Activated CD4-positive, alpha-beta T cell treated with anti-CD3 and anti-CD28 coated beads, Interleukin-2, amount 10 ng/mL, durations not matched to agents 7 days and 5 days (primary cell): ENCODE measurements around the gene KSR2. TPM values are rescaled to one million over a fixed set of nuclear protein-coding genes. Genes with fewer than 3 reads are reported as not detected.

Experiments
- CTCF ChIA-PET: fragments of 350-600 bp; sonication (Branson Sonifier 250); formaldehyde crosslinking; loops from one replicate; lab custom pipeline; 2021; ENCODE audit warnings: antibody characterized with exemption; lab: Charles Lee
- POLR2A ChIA-PET: fragments of 350-600 bp; sonication (Branson Sonifier 250); formaldehyde crosslinking; loops from one replicate; lab custom pipeline; 2021; ENCODE audit warnings: antibody characterized with exemption; lab: Charles Lee
- DNase-seq: peaks from one replicate; pipeline ENCODE4 v3.0.0-alpha.2; 2020
- H3K27ac Mint-ChIP-seq: one replicate; pipeline ENCODE4 v1.8.0; 2021; ENCODE audit warnings: mild to moderate bottlenecking, moderate library complexity, mixed read lengths
- H3K27me3 Mint-ChIP-seq: one replicate; pipeline ENCODE4 v1.8.0; 2021; ENCODE audit warnings: mixed read lengths
- H3K36me3 Mint-ChIP-seq: one replicate; pipeline ENCODE4 v1.8.0; 2021; ENCODE audit warnings: low read depth, mixed read lengths
- H3K4me1 Mint-ChIP-seq: one replicate; pipeline ENCODE4 v1.8.0; 2021; ENCODE audit warnings: mixed read lengths
- H3K4me3 Mint-ChIP-seq: one replicate; pipeline ENCODE4 v1.8.0; 2021; ENCODE audit warnings: mild to moderate bottlenecking, moderate library complexity, mixed read lengths
- H3K9me3 Mint-ChIP-seq: one replicate; pipeline ENCODE4 v1.8.0; 2021; ENCODE audit warnings: mixed read lengths
- total RNA-seq, 2 experiments: library from RNA; stranded (reverse); gene quantifications; one replicate each; pipeline ENCODE4 v1.2.3, GENCODE V29; 2021

The KSR2 gene
- total RNA-seq, 2 experiments from 2014 or later, result 0.04 to 0.15 TPM

DNA sequence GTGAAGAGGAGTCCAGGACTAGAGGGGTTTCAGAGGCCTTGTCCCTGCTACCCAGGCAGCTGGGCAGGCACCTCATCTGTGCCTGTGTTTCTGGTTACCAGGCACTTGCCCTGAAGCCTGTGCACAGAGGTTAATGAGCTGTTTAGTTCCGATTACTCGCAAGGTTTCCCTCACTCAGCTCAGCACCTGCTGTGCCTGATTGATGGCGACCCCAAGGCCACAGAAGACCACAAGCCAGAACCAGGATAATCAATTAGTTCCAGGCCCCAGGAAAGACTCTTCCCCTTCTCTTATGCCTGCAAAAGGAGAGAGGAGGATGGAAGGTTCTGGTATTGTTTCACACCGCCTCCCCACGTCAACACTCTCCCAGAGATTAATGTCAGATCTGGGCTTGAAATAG lies 518.6 kb downstream of the KSR2 start:
- H3K27ac Mint-ChIP-seq, result no peak overlapping the region
- CTCF ChIA-PET, result no interaction called here
- H3K9me3 Mint-ChIP-seq, result peaks cover 2% of the 10 kb centered on the region
- no peaks in the 10 kb centered on the region for H3K4me1 Mint-ChIP-seq
- POLR2A ChIA-PET, result no interaction called here
- H3K27me3 Mint-ChIP-seq, result no peaks in the 10 kb centered on the region
- no peak for DNase-seq
- no peaks in the 10 kb centered on the region for H3K36me3 Mint-ChIP-seq
- no peak overlapping the region for H3K4me3 Mint-ChIP-seq

DNA sequence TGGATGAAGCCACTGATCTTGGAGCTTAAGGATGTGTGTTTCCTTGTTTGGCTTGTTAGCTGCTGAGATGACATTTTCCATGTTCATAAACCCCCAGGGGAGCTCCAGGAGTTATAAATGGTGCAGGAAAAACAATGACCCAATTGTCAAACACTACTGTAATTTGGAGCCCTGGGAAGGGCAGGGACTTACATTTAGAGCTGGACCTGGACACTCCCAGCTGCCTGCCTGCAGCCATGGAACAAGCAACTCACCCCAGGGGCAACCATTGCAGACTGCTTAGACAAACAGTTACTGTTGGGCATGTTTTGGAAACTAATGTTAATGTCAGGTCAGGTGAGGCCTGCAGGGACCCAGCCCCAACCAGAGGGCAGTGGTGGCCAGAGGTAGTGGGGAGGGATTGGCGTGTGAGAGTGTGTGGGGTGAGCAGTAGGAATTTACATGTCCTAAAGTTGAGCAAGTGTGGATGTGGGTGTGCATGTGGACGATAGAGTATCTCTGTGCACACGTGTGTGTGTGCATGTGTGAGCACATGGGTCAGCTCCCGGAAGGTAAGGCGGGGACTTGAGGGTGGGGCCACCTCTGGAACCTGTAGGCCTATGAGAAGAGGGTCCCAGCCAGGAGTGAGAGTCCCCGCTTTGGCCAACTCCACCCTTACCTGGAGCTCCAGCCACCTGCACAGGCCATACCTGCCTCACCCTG lies 521.0 kb downstream of the KSR2 start:
- no peak overlapping the region for H3K27ac Mint-ChIP-seq
- CTCF ChIA-PET, result no interaction called here
- POLR2A ChIA-PET, result no interaction called here
- no peaks in the 10 kb centered on the region for H3K27me3 Mint-ChIP-seq
- no peaks in the 10 kb centered on the region for H3K9me3 Mint-ChIP-seq
- H3K4me3 Mint-ChIP-seq, result no peak overlapping the region
- H3K4me1 Mint-ChIP-seq, result no peaks in the 10 kb centered on the region
- H3K36me3 Mint-ChIP-seq, result no peaks in the 10 kb centered on the region
- no peak for DNase-seq

DNA sequence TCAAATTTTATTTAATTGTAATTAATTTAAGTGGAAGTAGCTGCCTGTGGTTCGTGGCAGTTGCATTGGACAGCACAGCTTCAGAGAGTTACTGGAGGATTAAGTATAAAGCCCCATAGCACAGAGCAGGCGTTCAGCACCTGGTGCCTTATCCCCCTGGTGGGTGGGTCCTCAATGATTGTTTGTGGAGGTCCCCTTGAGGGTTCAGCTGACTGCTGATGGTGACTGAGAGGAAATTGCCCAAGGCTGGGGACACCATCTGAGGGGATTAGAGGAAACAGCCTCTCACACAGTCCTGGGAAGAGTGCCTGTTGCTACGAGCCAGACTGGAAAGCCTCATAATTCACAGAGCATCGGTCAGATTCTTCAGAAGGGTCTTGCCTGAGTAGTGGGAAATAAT lies 524.0 kb downstream of the KSR2 start:
- H3K36me3 Mint-ChIP-seq, result no peaks in the 10 kb centered on the region
- H3K9me3 Mint-ChIP-seq, result no peaks in the 10 kb centered on the region
- ChIA-PET CTCF (no interaction called here), POLR2A (no interaction called here)
- H3K4me3 Mint-ChIP-seq, result no peak overlapping the region
- H3K27me3 Mint-ChIP-seq, result no peaks in the 10 kb centered on the region
- DNase-seq, result no peak
- no peaks in the 10 kb centered on the region for H3K4me1 Mint-ChIP-seq
- no peak overlapping the region for H3K27ac Mint-ChIP-seq

DNA sequence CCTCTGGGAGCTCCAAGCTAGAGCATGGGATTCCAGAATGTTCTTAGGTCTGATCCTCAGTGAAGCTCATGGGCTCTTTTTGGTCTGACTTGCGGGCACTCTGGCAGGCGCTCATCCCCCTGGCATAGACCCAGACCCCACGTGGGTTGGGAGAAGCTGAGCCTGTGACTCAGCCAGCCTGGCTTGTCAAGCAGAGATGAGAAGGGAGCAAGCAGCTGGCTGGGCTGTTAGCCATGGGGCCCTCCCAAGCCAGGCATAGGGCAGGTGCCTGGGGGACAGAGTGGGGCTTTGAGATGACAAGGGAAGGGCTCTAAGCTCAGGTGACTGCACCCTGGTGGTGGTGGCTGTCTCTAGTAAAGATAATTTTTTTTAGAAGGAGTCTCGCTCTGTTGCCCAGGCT lies 527.0 kb downstream of the KSR2 start:
- Mint-ChIP-seq H3K36me3 (no peaks in the 10 kb centered on the region), H3K27ac (no peak overlapping the region), H3K9me3 (no peaks in the 10 kb centered on the region), H3K4me3 (no peak overlapping the region), H3K27me3 (no peaks in the 10 kb centered on the region), H3K4me1 (no peaks in the 10 kb centered on the region)
- POLR2A ChIA-PET, result no interaction called here
- CTCF ChIA-PET, result interaction anchor here (0.6 kb wide), 1 partner anchor 20 kb away, joined by 5 read pairs; no protein-coding TSS in a partner anchor
- no peak for DNase-seq

DNA sequence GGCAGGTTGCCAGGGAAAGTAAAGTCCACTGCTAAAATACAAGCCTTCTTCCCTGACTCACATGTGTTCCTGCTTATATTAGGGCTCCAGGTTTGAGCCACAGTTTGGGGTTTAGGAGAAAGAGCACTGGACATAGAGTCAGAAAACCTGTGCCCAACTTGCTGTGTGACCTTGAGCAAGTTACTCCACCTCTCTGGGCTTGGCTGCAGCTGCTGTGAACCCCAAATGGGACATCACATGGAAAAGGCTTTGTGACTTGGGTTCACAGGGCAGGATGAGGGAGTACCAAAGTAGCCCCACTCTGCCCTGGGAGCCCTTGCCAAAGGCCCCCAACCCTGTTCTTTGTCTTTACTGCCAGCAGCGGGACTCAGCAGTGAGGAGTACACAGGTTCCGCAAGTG lies 528.4 kb downstream of the KSR2 start:
- no peaks in the 10 kb centered on the region for H3K27me3 Mint-ChIP-seq
- no peak for DNase-seq
- CTCF ChIA-PET, result no interaction called here
- POLR2A ChIA-PET, result no interaction called here
- H3K27ac Mint-ChIP-seq, result peak overlapping the region; percentile 25
- no peaks in the 10 kb centered on the region for H3K9me3 Mint-ChIP-seq
- no peaks in the 10 kb centered on the region for H3K36me3 Mint-ChIP-seq
- no peaks in the 10 kb centered on the region for H3K4me1 Mint-ChIP-seq
- no peak overlapping the region for H3K4me3 Mint-ChIP-seq

DNA sequence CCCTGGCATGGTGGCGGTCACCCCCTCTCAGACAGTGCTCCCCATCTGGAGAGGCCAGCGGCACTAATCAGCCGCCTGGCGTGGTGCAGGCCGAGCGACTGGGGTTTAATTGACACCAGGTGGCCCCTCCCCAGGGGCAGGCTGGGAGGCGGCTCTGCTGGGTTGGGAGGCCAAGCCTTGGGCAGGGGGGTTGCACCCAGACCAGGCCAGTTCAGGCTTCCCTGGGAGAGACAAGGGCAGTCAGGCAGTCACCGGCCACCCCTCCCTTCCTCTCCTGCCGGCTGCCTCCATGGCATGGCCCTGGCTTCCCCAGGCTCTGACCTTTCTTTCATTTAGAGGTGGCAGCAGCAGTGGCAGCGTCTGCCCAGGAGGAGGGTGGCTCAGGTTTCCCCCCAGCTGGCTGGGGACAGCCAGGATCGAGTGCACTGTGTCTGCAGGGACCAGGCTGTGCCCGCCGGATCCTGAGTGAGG lies 529.2 kb downstream of the KSR2 start:
- DNase-seq, result no peak
- no peaks in the 10 kb centered on the region for H3K9me3 Mint-ChIP-seq
- ChIA-PET POLR2A (no interaction called here), CTCF (no interaction called here)
- no peak overlapping the region for H3K4me3 Mint-ChIP-seq
- no peaks in the 10 kb centered on the region for H3K36me3 Mint-ChIP-seq
- H3K27me3 Mint-ChIP-seq, result no peaks in the 10 kb centered on the region
- H3K27ac Mint-ChIP-seq, result no peak overlapping the region
- H3K4me1 Mint-ChIP-seq, result no peaks in the 10 kb centered on the region

DNA sequence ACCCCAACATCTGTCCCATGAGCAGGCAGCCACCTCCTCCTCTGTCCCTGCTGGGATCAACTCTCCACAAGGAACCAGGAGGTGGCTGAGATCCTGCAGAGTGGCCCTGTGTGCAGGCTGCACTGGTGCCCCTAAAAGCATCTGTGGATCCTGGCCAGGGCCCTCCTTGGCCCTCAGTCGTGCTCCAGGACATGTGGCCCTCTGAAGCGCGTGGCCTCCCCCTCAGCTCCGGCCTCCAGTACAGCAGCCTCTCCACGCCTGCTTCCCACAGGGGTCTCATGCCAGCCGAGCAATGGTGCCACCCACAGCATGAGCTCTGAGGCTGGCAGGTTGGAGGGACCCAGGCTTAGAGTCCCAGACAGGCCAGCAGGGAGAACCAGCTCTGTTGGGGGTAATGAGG lies 530.0 kb downstream of the KSR2 start:
- Mint-ChIP-seq H3K27me3 (no peaks in the 10 kb centered on the region), H3K9me3 (no peaks in the 10 kb centered on the region), H3K4me3 (no peak overlapping the region), H3K27ac (no peak overlapping the region), H3K36me3 (no peaks in the 10 kb centered on the region), H3K4me1 (no peaks in the 10 kb centered on the region)
- no peak for DNase-seq
- ChIA-PET POLR2A (no interaction called here), CTCF (interaction anchor here (0.6 kb wide), 1 partner anchor 17 kb away, joined by 3 read pairs; no protein-coding TSS in a partner anchor)

DNA sequence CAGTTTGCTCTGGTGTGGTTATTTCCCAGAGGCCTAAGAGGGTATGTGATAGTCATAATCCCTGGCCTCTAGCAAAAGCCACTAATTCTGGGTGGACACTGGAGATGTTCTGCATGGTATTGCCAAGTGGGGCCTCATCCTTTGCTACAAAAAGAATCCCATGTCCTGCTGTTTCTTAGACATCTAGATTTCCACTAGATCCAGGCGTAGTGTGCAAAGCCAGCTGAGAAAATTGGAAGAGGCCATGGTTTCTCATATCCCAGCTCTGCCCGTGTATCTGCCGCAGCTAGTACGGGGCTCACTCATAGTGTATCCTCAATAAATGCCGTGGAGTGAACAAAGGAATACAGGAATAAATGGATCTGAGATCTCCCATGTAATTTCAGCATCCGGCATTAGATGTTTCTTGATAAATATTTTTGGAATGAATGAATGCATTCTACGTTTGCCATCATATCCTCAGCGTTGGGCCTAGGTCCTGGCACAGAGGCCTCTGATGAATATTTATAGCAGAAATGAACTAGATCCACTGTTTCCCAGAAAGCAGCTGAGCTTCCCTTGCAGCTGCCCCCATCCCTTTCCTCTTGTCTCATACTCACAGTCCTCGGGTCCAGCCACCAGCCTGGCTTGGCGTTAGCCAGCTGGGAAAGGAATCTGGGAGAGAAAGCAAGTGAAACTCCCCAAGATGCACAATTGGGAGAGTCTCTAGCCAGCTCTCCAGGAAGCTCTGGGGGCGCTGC lies 531.1 kb downstream of the KSR2 start:
- Mint-ChIP-seq H3K4me1 (no peaks in the 10 kb centered on the region), H3K9me3 (no peaks in the 10 kb centered on the region), H3K27ac (no peak overlapping the region), H3K36me3 (no peaks in the 10 kb centered on the region), H3K27me3 (no peaks in the 10 kb centered on the region), H3K4me3 (no peak overlapping the region)
- CTCF ChIA-PET, result no interaction called here
- POLR2A ChIA-PET, result no interaction called here
- no peak for DNase-seq

DNA sequence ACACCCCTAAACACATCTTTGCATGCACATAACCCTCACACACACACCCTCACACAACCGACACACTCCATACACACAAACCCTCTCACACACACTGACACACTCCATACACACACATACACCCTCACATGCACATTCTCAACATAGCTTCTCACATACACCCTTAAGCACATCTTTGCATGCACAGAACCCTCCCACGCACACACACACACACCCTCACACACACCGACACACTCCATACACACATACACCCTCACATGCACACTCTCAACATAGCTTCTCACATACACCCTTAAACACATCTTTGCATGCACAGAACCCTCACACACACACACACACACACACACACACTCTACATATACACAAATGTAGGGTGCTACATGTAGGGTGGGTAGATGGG lies 534.9 kb downstream of the KSR2 start:
- CTCF ChIA-PET, result no interaction called here
- Mint-ChIP-seq H3K36me3 (no peaks in the 10 kb centered on the region), H3K27ac (no peak overlapping the region), H3K27me3 (no peaks in the 10 kb centered on the region), H3K9me3 (no peaks in the 10 kb centered on the region), H3K4me3 (no peak overlapping the region), H3K4me1 (no peaks in the 10 kb centered on the region)
- POLR2A ChIA-PET, result no interaction called here
- DNase-seq, result no peak

DNA sequence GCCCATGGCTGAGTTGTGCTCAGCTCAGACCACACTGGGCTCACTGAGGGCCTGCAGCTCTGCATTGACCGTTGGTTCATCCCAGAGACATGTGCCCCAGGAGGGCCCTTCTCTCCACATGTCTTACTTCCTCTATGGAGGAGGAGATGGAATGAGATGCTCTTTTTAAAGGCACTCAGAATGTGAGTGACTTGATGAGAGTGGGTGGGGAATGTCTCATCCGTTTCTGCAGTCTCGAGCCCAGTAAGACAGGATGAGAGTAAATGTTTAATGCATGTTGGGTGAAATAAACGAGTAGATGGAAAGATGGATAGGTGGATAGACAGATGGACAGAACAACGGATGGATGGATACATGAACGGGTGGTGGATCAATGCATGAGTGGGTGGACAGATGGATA lies 538.5 kb downstream of the KSR2 start:
- Mint-ChIP-seq H3K4me3 (no peak overlapping the region), H3K36me3 (no peaks in the 10 kb centered on the region), H3K9me3 (peaks cover 2% of the 10 kb centered on the region), H3K27ac (no peak overlapping the region), H3K4me1 (no peaks in the 10 kb centered on the region), H3K27me3 (no peaks in the 10 kb centered on the region)
- POLR2A ChIA-PET, result no interaction called here
- no peak for DNase-seq
- CTCF ChIA-PET, result no interaction called here

DNA sequence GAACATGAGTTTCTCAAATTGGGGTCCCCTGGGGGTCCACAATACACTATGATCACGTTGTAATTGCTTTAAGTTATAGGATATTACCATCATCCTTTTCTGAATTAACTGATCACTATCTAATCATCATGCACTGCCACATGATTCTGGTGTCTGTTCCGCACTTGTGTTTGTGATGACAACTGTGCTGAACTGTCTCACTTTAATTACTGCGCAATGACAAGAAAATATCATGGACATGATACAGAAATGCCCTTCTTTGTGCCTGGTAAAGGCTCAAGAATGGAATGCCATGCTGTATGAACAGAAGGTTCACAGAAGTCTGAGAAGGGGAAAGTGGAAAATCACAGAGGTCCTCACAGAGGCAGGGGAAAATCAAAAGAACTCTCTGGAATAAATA lies 541.6 kb downstream of the KSR2 start:
- H3K27me3 Mint-ChIP-seq, result no peaks in the 10 kb centered on the region
- ChIA-PET POLR2A (no interaction called here), CTCF (no interaction called here)
- no peaks in the 10 kb centered on the region for H3K36me3 Mint-ChIP-seq
- H3K4me1 Mint-ChIP-seq, result no peaks in the 10 kb centered on the region
- H3K9me3 Mint-ChIP-seq, result peaks cover 2% of the 10 kb centered on the region
- DNase-seq, result no peak
- no peak overlapping the region for H3K27ac Mint-ChIP-seq
- no peak overlapping the region for H3K4me3 Mint-ChIP-seq

DNA sequence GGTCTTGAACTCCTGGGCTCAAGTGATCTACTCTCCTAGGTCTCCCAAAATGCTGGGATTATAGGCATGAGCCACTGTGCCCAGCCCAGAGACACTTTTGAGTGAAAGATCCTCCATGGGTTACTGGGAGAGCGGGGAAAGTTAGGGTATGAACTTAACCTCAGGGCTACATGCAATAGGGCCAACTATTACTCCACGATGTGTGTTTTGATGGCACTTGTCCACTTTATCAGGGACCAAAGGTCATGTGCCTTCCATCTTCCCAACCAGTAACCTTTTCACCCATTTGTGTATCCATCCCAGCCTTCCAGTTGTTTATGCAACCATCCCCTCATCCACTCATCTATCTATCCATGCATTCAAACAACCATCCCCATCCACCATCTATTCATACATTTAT lies 546.8 kb downstream of the KSR2 start:
- ChIA-PET CTCF (interaction anchor here (0.7 kb wide), 1 partner anchor 16 kb away, joined by 3 read pairs; no protein-coding TSS in a partner anchor), POLR2A (no interaction called here)
- DNase-seq, result no peak
- Mint-ChIP-seq H3K9me3 (no peaks in the 10 kb centered on the region), H3K4me1 (no peaks in the 10 kb centered on the region), H3K4me3 (no peak overlapping the region), H3K36me3 (no peaks in the 10 kb centered on the region), H3K27ac (no peak overlapping the region), H3K27me3 (no peaks in the 10 kb centered on the region)

DNA sequence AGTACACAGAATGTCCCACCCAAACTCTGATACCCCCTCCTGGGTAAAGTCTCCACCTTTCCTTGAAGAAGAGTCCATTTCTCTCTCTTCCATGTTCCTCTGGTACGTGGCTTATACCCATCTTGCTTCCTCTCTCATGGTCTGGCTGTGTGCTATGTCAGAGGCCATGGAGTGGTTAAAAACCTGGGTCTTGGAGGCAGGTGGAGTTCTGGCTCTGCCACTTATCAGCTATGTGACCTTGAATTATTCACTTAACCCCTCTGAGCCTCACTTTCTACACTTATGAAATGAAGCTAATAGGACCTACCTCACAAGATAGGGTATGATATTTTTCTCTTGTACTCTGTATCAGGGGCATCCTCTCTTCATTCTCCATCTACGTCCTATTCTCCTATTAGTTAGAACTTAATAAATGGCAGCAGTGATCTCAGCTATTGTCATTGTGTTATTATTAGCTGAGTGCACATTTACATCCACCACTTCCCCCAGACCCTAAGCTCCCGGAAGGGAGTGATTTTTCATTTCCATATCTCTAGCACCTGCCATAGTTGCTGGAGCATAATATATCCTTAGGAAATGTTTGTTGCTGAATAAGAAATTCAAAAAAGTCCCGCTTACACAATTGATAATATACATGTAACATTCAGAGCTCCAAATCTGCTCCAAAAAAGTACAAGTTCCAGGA lies 547.6 kb downstream of the KSR2 start:
- Mint-ChIP-seq H3K27ac (no peak overlapping the region), H3K9me3 (no peaks in the 10 kb centered on the region), H3K27me3 (no peaks in the 10 kb centered on the region), H3K4me1 (no peaks in the 10 kb centered on the region), H3K36me3 (no peaks in the 10 kb centered on the region), H3K4me3 (no peak overlapping the region)
- POLR2A ChIA-PET, result no interaction called here
- DNase-seq, result no peak
- CTCF ChIA-PET, result interaction anchor here (0.7 kb wide), 1 partner anchor 17 kb away, joined by 3 read pairs; no protein-coding TSS in a partner anchor
